HEK293 (cell line): ENCODE measurements around the gene TSPOAP1.

Experiments
- CTCF ChIP-seq: fragments of 450-650 bp; formaldehyde crosslinking; IDR thresholded peaks from 2 replicates; pipeline ENCODE4 v1.5.1; 2016; ENCODE audit warnings: missing biosample characterization, missing genetic modification characterization
- GLI2 ChIP-seq: fragments of 450-650 bp; formaldehyde crosslinking; IDR thresholded peaks from 2 replicates; pipeline ENCODE4; 2017; ENCODE audit warnings: missing biosample characterization, missing genetic modification characterization, low read depth, borderline replicate concordance
- GLIS1 ChIP-seq: fragments of 450-650 bp; formaldehyde crosslinking; IDR thresholded peaks from 2 replicates; pipeline ENCODE4 v1.5.1; 2016; ENCODE audit warnings: missing biosample characterization, missing genetic modification characterization
- GLIS2 ChIP-seq: fragments of 450-650 bp; formaldehyde crosslinking; IDR thresholded peaks from 2 replicates; pipeline ENCODE4 v1.5.1; 2016; ENCODE audit warnings: missing biosample characterization, missing genetic modification characterization
- KLF1 ChIP-seq: fragments of 450-650 bp; formaldehyde crosslinking; IDR thresholded peaks from 2 replicates; pipeline ENCODE4 v1.5.1; 2016; ENCODE audit warnings: missing biosample characterization, missing genetic modification characterization
- KLF9 ChIP-seq: fragments of 450-650 bp; formaldehyde crosslinking; IDR thresholded peaks from 2 replicates; pipeline ENCODE4 v1.5.1; 2016; ENCODE audit warnings: missing biosample characterization, missing genetic modification characterization, low read depth
- MEIS1 ChIP-seq: sonication (generic); formaldehyde crosslinking; IDR thresholded peaks from 2 replicates; pipeline ENCODE4 v1.8.1; 2022; ENCODE audit warnings: missing genetic modification reagents, mild to moderate bottlenecking, borderline replicate concordance
- PATZ1 ChIP-seq: fragments of 450-650 bp; formaldehyde crosslinking; IDR thresholded peaks from 2 replicates; pipeline ENCODE4 v1.5.1; 2016; ENCODE audit warnings: missing biosample characterization, missing genetic modification characterization
- SCRT1 ChIP-seq: fragments of 450-650 bp; formaldehyde crosslinking; IDR thresholded peaks from 2 replicates; pipeline ENCODE4 v1.5.1; 2016; ENCODE audit warnings: missing biosample characterization, missing genetic modification characterization, borderline replicate concordance
- SCRT2 ChIP-seq: fragments of 450-650 bp; formaldehyde crosslinking; IDR thresholded peaks from 2 replicates; pipeline ENCODE4 v1.5.1; 2016; ENCODE audit warnings: missing biosample characterization, missing genetic modification characterization
- TCF7L2 ChIP-seq: IDR thresholded peaks from 2 replicates; pipeline ENCODE4 v1.6.1; 2011; ENCODE audit warnings: low read depth, mild to moderate bottlenecking, inconsistent platforms, low read length, moderate library complexity, borderline replicate concordance
- YY1 ChIP-seq: fragments of 450-650 bp; formaldehyde crosslinking; IDR thresholded peaks from 2 replicates; pipeline ENCODE4 v1.5.1; 2018; ENCODE audit warnings: missing biosample characterization, missing genetic modification characterization
- ZBTB21 ChIP-seq: fragments of 450-650 bp; formaldehyde crosslinking; IDR thresholded peaks from 2 replicates; pipeline ENCODE4 v1.5.1; 2017; ENCODE audit warnings: missing biosample characterization, missing genetic modification characterization
- ZBTB44 ChIP-seq: fragments of 450-650 bp; IDR thresholded peaks from 2 replicates; pipeline ENCODE4 v1.5.1; 2018; ENCODE audit warnings: missing biosample characterization, mild to moderate bottlenecking, missing genetic modification characterization
- ZEB2 ChIP-seq: fragments of 450-650 bp; formaldehyde crosslinking; IDR thresholded peaks from 2 replicates; pipeline ENCODE4 v1.5.1; 2016; ENCODE audit warnings: missing biosample characterization, missing genetic modification characterization
- ZNF112 ChIP-seq: fragments of 450-650 bp; formaldehyde crosslinking; IDR thresholded peaks from 2 replicates; pipeline ENCODE4 v1.5.0; 2017; ENCODE audit warnings: missing biosample characterization, missing genetic modification characterization
- ZNF184 ChIP-seq: fragments of 450-650 bp; IDR thresholded peaks from 2 replicates; pipeline ENCODE4 v1.5.1; 2018; ENCODE audit warnings: missing biosample characterization, mild to moderate bottlenecking, missing genetic modification characterization
- ZNF2 ChIP-seq: fragments of 450-650 bp; formaldehyde crosslinking; IDR thresholded peaks from 2 replicates; pipeline ENCODE4 v1.5.1; 2016; ENCODE audit warnings: missing biosample characterization, missing genetic modification characterization
- ZNF239 ChIP-seq: fragments of 450-650 bp; formaldehyde crosslinking; IDR thresholded peaks from 2 replicates; pipeline ENCODE4 v1.5.1; 2016; ENCODE audit warnings: missing biosample characterization, missing genetic modification characterization
- ZNF248 ChIP-seq: fragments of 450-650 bp; formaldehyde crosslinking; IDR thresholded peaks from 2 replicates; pipeline ENCODE4 v1.5.1; 2017; ENCODE audit warnings: missing biosample characterization, missing genetic modification characterization
- ZNF391 ChIP-seq: fragments of 450-650 bp; formaldehyde crosslinking; IDR thresholded peaks from 2 replicates; pipeline ENCODE4 v1.5.1; 2016; ENCODE audit warnings: low read depth, missing biosample characterization, missing genetic modification characterization, borderline replicate concordance
- ZNF404 ChIP-seq: fragments of 450-650 bp; formaldehyde crosslinking; IDR thresholded peaks from 2 replicates; pipeline ENCODE4 v1.5.1; 2017; ENCODE audit warnings: missing biosample characterization, missing genetic modification characterization
- ZNF416 ChIP-seq: fragments of 450-650 bp; formaldehyde crosslinking; IDR thresholded peaks from 2 replicates; pipeline ENCODE4 v1.5.1; 2016; ENCODE audit warnings: missing biosample characterization, missing genetic modification characterization
- ZNF426 ChIP-seq: fragments of 450-650 bp; formaldehyde crosslinking; IDR thresholded peaks from 2 replicates; pipeline ENCODE4 v1.5.1; 2017; ENCODE audit warnings: missing biosample characterization, missing genetic modification characterization, mild to moderate bottlenecking, inconsistent platforms, moderate library complexity
- ZNF585B ChIP-seq: fragments of 450-650 bp; formaldehyde crosslinking; IDR thresholded peaks from 2 replicates; pipeline ENCODE4 v1.5.1; 2016; ENCODE audit warnings: missing biosample characterization, missing genetic modification characterization
- TF ChIP-seq, protein P1 (sequence below): fragments of 450-650 bp; formaldehyde crosslinking; IDR thresholded peaks from 2 replicates; pipeline ENCODE4 v1.5.1; 2016; ENCODE audit warnings: missing biosample characterization, missing genetic modification characterization
- TF ChIP-seq, protein P2 (sequence below): fragments of 450-650 bp; formaldehyde crosslinking; IDR thresholded peaks from 2 replicates; pipeline ENCODE4 v1.5.1; 2016; ENCODE audit warnings: missing biosample characterization, missing genetic modification characterization
- TF ChIP-seq, protein P3 (sequence below): fragments of 450-650 bp; formaldehyde crosslinking; IDR thresholded peaks from 2 replicates; pipeline ENCODE4 v1.5.0; 2017; ENCODE audit warnings: missing biosample characterization, missing genetic modification characterization, borderline replicate concordance

TSPOAP1 gene

GRCh38 chr17:58338841-58339754, 10.5 kb upstream of the TSPOAP1 start (continued):
- TF ChIP-seq KLF1 (tag by site-specific recombination) (0 out of 2 replicates have a peak, but pooled peaks have one; percentile 26), MEIS1 (CRISPR knock-in tag) (no peak), GLIS1 (tag by site-specific recombination) (peak; percentile 23; the same call in 1 of the 2 replicates), SCRT2 (tag by site-specific recombination) (no peak), TCF7L2 (no peak), CTCF (no peak), ZNF239 (tag by site-specific recombination) (no peak), ZNF426 (tag by site-specific recombination) (no peak), ZNF248 (no peak), GLI2 (no peak), YY1 (no peak), ZBTB21 (no peak), ZNF184 (tag by site-specific recombination) (no peak), ZEB2 (tag by site-specific recombination) (no peak), ZNF404 (no peak), GLIS2 (no peak), KLF9 (no peak), ZNF112 (tag by site-specific recombination) (no peak), SCRT1 (no peak), ZNF391 (tag by site-specific recombination) (no peak), ZNF585B (tag by site-specific recombination) (no peak), ZNF2 (tag by site-specific recombination) (no peak), PATZ1 (0 out of 2 replicates have a peak, but pooled peaks have one; percentile 9), ZNF416 (no peak), ZBTB44 (tag by site-specific recombination) (no peak)
- TF ChIP-seq, protein P1, sequence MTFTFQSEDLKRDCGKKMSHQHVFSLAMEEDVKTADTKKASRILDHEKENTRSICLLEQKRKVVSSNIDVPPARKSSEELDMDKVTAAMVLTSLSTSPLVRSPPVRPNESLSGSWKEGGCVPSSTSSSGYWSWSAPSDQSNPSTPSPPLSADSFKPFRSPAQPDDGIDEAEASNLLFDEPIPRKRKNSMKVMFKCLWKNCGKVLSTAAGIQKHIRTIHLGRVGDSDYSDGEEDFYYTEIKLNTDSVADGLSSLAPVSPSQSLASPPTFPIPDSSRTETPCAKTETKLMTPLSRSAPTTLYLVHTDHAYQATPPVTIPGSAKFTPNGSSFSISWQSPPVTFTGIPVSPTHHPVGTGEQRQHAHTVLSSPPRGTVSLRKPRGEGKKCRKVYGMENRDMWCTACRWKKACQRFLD = no peak
- TF ChIP-seq, protein P2, sequence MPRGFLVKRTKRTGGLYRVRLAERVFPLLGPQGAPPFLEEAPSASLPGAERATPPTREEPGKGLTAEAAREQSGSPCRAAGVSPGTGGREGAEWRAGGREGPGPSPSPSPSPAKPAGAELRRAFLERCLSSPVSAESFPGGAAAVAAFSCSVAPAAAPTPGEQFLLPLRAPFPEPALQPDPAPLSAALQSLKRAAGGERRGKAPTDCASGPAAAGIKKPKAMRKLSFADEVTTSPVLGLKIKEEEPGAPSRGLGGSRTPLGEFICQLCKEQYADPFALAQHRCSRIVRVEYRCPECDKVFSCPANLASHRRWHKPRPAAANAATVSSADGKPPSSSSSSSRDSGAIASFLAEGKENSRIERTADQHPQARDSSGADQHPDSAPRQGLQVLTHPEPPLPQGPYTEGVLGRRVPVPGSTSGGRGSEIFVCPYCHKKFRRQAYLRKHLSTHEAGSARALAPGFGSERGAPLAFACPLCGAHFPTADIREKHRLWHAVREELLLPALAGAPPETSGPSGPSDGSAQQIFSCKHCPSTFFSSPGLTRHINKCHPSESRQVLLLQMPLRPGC = no peak
- TF ChIP-seq, protein P3, sequence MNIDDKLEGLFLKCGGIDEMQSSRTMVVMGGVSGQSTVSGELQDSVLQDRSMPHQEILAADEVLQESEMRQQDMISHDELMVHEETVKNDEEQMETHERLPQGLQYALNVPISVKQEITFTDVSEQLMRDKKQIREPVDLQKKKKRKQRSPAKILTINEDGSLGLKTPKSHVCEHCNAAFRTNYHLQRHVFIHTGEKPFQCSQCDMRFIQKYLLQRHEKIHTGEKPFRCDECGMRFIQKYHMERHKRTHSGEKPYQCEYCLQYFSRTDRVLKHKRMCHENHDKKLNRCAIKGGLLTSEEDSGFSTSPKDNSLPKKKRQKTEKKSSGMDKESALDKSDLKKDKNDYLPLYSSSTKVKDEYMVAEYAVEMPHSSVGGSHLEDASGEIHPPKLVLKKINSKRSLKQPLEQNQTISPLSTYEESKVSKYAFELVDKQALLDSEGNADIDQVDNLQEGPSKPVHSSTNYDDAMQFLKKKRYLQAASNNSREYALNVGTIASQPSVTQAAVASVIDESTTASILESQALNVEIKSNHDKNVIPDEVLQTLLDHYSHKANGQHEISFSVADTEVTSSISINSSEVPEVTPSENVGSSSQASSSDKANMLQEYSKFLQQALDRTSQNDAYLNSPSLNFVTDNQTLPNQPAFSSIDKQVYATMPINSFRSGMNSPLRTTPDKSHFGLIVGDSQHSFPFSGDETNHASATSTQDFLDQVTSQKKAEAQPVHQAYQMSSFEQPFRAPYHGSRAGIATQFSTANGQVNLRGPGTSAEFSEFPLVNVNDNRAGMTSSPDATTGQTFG (tag by site-specific recombination) = no peak
